HG03025 (cell line): Measurements from ENCODE around the gene SNX18.
"Not testable (repeated sequence)": the region's sequence is repeated elsewhere in the genome, so short reads cannot be mapped to it uniquely, and the experiment has no call there.

ENCODE experiments used
- ATAC-seq: cut with Tn5 transposase; IDR thresholded peaks from one replicate; pipeline ENCODE4 v1.9.1; 2021; ENCODE audit warnings: mild to moderate bottlenecking, moderate library complexity; ENCODE audit not compliant: unreplicated experiment, low FRiP score

SNX18 gene

GRCh38 chr5:54517512-54518145 lies at the start of gene SNX18:
TSS of gene SNX18 (plus strand) at chr5:54517759. CDS start at chr5:54517953, 194 bp downstream.
- ATAC-seq: peak; percentile 95

GRCh38 chr5:54469622-54470021 lies 47.9 kb upstream of the SNX18 start:
- ATAC-seq: peak; percentile 85

DNA sequence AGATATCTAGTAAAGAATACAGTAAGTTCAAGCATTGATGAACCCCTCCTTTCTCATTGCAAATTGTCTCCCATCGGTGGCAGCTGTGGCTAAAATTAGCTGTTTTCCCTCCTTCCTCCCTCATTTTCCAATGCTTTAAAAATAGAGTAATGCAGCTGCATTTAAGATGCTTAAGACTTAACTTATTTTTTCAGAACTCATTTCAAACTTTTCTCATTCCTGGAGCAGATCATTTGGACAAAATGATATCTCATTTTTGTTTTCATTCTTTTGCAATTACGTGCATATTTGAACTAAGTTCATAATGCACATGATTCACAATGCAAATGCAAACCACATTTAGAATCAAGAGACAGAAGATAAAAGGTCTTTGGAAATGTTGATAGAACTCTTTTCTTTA lies 47.4 kb upstream of the SNX18 start:
- ATAC-seq: no peak

- no peak for ATAC-seq
Observed at GRCh38 chr5:54470677-54471076, 46.9 kb upstream of the SNX18 start.

DNA sequence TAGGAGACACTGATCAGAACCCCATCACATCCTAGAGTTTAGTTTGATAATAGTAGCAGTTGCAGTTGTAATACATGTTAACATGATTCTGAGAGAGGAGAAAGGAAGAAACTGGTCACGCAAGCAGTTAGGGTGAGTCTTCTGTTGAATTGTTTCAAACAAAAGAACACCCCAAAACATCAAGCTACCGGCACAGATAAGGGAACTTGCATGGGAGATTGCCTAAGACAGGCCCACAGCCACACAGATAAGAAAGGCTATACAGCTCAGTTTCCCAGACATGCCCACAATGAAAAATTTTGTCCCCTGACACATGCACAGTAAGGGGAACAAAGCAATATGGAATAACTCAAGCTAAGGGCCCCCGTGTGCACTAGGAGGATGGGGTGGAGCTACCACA lies 46.2 kb upstream of the SNX18 start:
- ATAC-seq: no peak

DNA sequence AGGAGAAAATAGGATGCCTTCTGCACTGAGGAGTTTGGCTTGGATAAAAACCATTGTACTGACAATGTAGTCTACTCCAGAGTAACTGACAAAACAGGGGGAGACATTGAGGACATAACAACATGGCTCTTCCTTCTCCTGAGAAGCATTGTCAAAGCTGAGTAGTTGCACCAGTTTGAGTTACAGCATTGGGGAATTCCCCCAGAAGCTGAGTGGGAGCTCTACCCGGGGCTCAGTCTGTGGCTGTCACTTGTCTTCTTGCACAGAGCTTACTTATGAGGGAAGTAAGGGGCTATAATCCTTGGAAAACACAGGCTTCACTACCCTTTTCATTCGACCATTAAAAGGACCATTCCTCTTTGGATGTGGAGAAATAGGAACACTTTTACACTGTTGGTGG lies 40.9 kb upstream of the SNX18 start:
- no peak for ATAC-seq

DNA sequence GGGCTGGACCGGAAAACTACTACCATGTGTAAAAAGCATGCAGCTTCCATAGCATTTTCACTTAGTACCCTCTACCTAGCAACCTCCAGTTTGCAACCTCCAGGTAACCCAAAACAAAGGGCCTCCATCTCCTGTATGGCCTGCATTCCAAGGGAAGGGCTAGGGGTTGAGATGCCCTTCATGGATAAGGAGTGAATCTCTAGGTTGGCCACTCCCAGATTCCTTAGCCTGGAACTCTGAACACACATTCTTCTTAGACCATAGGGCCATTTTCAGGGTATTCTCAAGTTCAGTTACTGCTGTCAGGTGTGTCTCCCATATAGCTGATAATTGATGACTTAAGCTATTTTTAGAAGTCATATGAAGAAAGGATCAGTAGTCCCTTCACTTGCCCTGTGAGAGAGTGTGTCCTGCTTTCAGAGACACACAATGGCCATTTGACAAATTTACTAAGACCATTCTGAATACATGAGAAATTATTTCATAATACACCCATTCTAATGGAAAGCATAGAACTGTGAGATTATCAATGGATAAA lies 39.5 kb upstream of the SNX18 start:
- no peak for ATAC-seq

- no peak for ATAC-seq
Observed at GRCh38 chr5:54480296-54480695, 37.3 kb upstream of the SNX18 start.

DNA sequence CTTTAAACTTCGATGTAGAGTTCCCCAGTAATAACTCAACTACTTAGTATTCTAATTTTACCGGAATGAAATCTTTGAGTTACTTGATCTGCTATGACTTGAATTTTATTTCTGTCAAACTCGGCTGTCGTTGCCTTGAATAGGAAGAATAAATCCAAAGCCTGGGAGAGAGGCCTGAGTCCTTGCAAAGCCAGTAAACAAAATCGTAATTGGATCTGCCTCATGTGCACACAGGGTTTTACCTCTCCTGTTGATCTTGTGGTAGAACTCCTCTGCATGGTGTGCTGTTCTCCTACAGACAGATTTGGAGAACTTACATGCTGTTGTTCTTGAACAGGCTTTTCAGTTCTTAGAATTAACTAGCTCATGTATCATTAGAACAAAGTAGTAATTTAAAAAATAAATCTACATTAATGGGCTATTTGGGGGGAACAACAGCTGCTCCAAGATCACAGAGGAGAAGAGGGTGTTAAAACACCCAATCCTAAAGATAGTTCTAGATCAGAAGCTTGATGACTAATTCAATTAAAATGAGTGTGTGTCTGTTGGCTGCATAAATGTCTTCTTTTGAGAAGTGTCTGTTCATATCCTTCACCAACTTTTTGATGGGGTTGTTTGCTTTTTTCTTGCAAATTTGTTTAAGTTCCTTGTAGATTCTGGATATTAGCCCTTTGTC lies 33.2 kb upstream of the SNX18 start:
- no peak for ATAC-seq

DNA sequence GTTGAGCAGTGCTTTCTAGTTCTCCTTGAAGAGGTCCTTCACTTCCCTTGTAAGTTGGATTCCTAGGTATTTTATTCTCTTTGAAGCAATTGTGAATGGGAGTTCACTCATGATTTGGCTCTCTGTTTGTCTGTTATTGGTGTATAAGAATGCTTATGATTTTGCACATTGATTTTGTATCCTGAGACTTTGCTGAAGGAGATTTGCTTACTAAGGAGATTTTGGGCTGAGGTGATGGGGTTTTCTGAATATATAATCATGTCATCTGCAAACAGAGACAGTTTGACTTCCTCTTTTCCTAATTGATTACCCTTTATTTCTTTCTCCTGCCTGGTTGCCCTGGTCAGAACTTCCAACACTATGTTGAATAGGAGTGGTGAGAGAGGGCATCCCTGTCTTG lies 31.9 kb upstream of the SNX18 start:
- ATAC-seq: not testable (repeated sequence)

GRCh38 chr5:54489648-54489979 lies 27.9 kb upstream of the SNX18 start:
- not testable (repeated sequence) for ATAC-seq

- ATAC-seq: no peak
Observed at GRCh38 chr5:54491326-54491725, 26.2 kb upstream of the SNX18 start.

GRCh38 chr5:54492178-54492577 lies 25.4 kb upstream of the SNX18 start:
- ATAC-seq: no peak

- no peak for ATAC-seq
Observed at GRCh38 chr5:54495027-54495426, 22.5 kb upstream of the SNX18 start.

DNA sequence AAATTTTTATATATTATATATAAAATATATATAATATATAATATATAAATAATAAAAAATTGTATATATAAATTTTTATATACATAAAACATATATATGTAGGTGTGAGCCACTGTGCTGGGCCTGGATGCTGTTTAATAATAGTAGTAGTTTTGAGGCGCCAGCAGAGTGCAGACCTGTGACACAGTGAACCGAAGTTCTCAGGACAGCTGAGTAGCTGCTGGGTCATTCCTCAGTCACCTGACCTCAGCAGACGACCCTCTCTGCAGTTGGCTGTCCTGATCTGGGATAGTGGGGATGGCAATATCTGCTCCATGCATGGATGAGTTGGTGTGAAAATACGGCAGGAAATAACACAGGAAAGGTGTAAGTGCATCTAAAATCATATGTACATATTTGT lies 3.3 kb upstream of the SNX18 start:
- no peak for ATAC-seq

DNA sequence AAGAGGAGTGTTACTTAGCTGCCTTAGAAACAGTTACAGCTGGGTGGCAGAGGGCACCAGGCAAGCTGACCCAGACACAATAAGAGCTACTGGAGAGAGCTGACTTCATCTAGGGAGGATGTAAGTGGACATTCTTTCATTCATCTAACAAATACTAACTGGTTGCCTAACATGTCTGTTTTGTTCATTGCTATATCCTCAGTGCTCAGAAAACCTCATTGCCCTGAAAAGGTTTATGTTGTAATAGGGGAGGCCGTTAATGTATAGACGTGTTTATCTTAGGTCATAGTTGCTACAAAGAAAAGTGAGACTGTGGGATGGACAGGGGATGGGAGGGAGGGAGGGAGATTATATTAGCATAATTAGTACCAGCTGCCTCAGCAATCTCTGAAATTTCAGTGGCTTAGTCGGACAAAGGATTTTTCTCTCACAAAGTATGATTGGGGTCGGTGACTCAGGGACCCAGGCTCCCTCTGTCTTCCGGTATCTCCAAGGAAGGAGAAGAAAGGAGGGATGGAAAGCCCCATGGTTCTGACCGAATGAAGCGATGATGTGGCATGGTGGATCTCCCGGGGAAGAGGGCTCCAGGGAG lies 2.6 kb upstream of the SNX18 start:
- ATAC-seq: no peak

DNA sequence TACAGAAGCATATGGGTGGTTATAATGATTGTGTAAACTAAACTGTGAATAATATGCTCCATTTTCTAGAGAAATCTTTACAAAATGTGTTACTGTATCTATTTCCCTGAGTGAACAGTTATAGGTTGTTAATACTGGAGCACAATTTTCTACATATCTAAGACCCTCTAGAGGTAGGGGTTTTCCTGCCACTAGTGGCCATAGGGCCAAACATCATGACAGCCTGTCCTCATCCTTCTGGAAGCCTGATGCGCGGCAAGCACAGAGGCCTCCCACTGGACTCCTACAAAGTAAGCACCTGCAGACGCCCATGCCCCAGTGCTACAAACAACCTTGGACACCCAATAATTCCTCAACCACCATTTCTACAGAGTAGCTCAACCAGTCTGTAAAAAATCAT lies 1.9 kb upstream of the SNX18 start:
- no peak for ATAC-seq

GRCh38 chr5:54516051-54516655 lies 1.4 kb upstream of the SNX18 start:
- ATAC-seq: no peak

- peak; percentile 3 for ATAC-seq
Observed at GRCh38 chr5:54517174-54517511, 416 bp upstream of the SNX18 start.

DNA sequence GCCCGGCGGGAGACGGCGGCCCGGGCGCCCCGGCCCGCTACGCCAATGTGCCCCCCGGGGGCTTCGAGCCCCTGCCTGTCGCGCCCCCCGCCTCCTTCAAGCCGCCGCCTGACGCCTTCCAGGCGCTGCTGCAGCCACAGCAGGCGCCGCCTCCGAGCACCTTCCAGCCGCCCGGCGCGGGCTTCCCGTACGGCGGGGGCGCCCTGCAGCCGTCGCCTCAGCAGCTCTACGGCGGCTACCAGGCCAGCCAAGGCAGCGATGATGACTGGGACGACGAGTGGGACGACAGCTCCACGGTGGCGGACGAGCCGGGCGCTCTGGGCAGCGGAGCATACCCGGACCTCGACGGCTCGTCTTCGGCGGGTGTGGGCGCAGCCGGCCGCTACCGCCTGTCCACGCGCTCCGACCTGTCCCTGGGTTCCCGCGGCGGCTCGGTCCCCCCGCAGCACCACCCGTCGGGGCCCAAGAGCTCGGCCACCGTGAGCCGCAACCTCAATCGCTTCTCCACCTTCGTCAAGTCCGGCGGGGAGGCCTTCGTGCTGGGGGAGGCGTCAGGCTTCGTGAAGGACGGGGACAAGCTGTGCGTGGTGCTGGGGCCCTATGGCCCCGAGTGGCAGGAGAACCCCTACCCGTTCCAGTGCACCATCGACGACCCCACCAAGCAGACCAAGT lies 723 bp downstream of the SNX18 start:
- peak; percentile 26 for ATAC-seq
